GM12878 (cell line): ENCODE measurements around the gene PTGIS. TPM values are rescaled to one million over a fixed set of nuclear protein-coding genes. Genes with fewer than 3 reads are reported as not detected.

Experiments
- ATAC-seq: fragments of 200-7000 bp; cut with Tn5 transposase; 3 replicates; pipeline ENCODE4 v1.9.1; 2020; ENCODE audit warnings: mild to moderate bottlenecking, moderate library complexity
- BruUV-seq: library from RNA; stranded (reverse); fragments of 400-500 nt; replicated peaks from 2 replicates; lab custom pipeline; 2021; lab: Mats Ljungman, UMichigan
- CTCF ChIA-PET: fragments of 300-600 bp; sonication (Branson Sonifier 250); formaldehyde crosslinking; extraction: SDS; loops from one replicate; lab custom pipeline; 2021; ENCODE audit warnings: inconsistent platforms; lab: Yijun Ruan, JAX
- POLR2A ChIA-PET: fragments of 350-600 bp; formaldehyde crosslinking; extraction: SDS; loops from one replicate; lab custom pipeline; 2021; ENCODE audit warnings: inconsistent platforms; lab: Charles Lee
- RAD21 ChIA-PET: fragments of 300-600 bp; sonication (Branson Sonifier 250); formaldehyde crosslinking; loops from one replicate; lab custom pipeline; 2023; ENCODE audit warnings: antibody characterized with exemption; ENCODE audit not compliant: unreplicated experiment; lab: Charles Lee
- SMC1A ChIA-PET: fragments of 300-600 bp; sonication (Branson Sonifier 250); formaldehyde crosslinking; loops from one replicate; lab custom pipeline; 2023; ENCODE audit not compliant: unreplicated experiment, uncharacterized antibody; lab: Charles Lee
- DNase-seq: peaks from one replicate; pipeline ENCODE4 v3.0.0-alpha.2; 2011; ENCODE audit warnings: low read depth, low spot score
- FAIRE-seq: peaks from 3 replicates; lab custom pipeline; 2011; peaks lifted over from hg19 to GRCh38; lab: Jason Lieb, UNC
- H2AFZ ChIP-seq: 2 replicates; pipeline ENCODE4 v1.6.0; 2011; ENCODE audit warnings: low read depth, low read length, control low read depth; ENCODE audit not compliant: control insufficient read depth
- H3K27ac ChIP-seq: 2 replicates; pipeline ENCODE4 v1.5.1; 2011; ENCODE audit warnings: control low read depth; ENCODE audit not compliant: control insufficient read depth, insufficient read depth
- H3K27me3 ChIP-seq, 2 experiments: replicated peaks in 1 of 2; 2 replicates each; pipeline versions ENCODE4 v1.6.0 to v1.6.1; 2011; ENCODE audit warnings: low read length in 1 of 2; ENCODE audit not compliant: control insufficient read depth in 2 of 2, insufficient read depth in 2 of 2
- H3K36me3 ChIP-seq, 2 experiments: 2 replicates each; pipeline ENCODE4 v1.5.1; 2011; ENCODE audit warnings: low read length in 1 of 2; ENCODE audit not compliant: control insufficient read depth in 2 of 2, insufficient read depth in 2 of 2
- H3K4me1 ChIP-seq: 2 replicates; pipeline ENCODE4 v1.6.1; 2011; ENCODE audit warnings: mild to moderate bottlenecking, low read length, moderate library complexity, mixed read lengths; ENCODE audit not compliant: control insufficient read depth, insufficient read depth
- H3K4me2 ChIP-seq: 2 replicates; pipeline ENCODE4 v1.6.0; 2011; ENCODE audit warnings: control low read depth; ENCODE audit not compliant: control insufficient read depth, insufficient read depth
- H3K4me3 ChIP-seq: fragments of 200-600 bp; sonication (generic); 2 replicates; pipeline ENCODE4 v1.5.1; 2016
- H3K79me2 ChIP-seq: 2 replicates; pipeline ENCODE4 v1.6.0; 2011; ENCODE audit warnings: low read length; ENCODE audit not compliant: control insufficient read depth, insufficient read depth
- H3K9ac ChIP-seq: 2 replicates; pipeline ENCODE4 v1.8.0; 2011; ENCODE audit warnings: low read length, control low read depth, mixed read lengths; ENCODE audit not compliant: control insufficient read depth, insufficient read depth
- H3K9me3 ChIP-seq: replicated peaks from 3 replicates; pipeline ENCODE4 v1.5.1; 2011; ENCODE audit warnings: mild to moderate bottlenecking, low read length; ENCODE audit not compliant: control insufficient read depth, insufficient read depth
- H4K20me1 ChIP-seq: 2 replicates; pipeline ENCODE4 v1.6.0; 2011; ENCODE audit not compliant: control insufficient read depth, insufficient read depth
- EGR1 ChIP-seq, 2 experiments: IDR thresholded peaks; 1 replicate in 1 of 2; 2 replicates in 1 of 2; pipeline ENCODE4 v1.6.1; 2011 to 2012; ENCODE audit warnings: low read depth in 2 of 2, low read length in 2 of 2, borderline replicate concordance in 1 of 2, mild to moderate bottlenecking in 1 of 2, moderate library complexity in 1 of 2
- HDAC2 ChIP-seq: fragments of 200-600 bp; sonication (generic); IDR thresholded peaks from 2 replicates; pipeline ENCODE4 v1.6.1; 2017
- HDAC6 ChIP-seq: fragments of 200-600 bp; sonication (generic); IDR thresholded peaks from one replicate; pipeline ENCODE4 v1.8.0; 2017; ENCODE audit warnings: antibody characterized with exemption; ENCODE audit not compliant: unreplicated experiment
- PAX8 ChIP-seq: fragments of 450-650 bp; IDR thresholded peaks from 2 replicates; pipeline ENCODE4 v1.6.1; 2017; ENCODE audit warnings: mild to moderate bottlenecking, moderate library complexity
- RAD51 ChIP-seq: fragments of 450-650 bp; IDR thresholded peaks from 2 replicates; pipeline ENCODE4 v1.6.1; 2016; ENCODE audit warnings: moderate library complexity, mild to moderate bottlenecking, inconsistent platforms
- SMAD1 ChIP-seq: fragments of 450-650 bp; IDR thresholded peaks from 2 replicates; pipeline ENCODE4 v1.6.1; 2018; ENCODE audit warnings: mild to moderate bottlenecking, low read depth; ENCODE audit not compliant: partially characterized antibody
- SREBF1 ChIP-seq: IDR thresholded peaks from 2 replicates; pipeline ENCODE4 v1.6.1; 2012; ENCODE audit warnings: mild to moderate bottlenecking, low read length
- YY1 ChIP-seq: IDR thresholded peaks from 2 replicates; pipeline ENCODE4 v1.6.1; 2011; ENCODE audit warnings: low read depth, mild to moderate bottlenecking, low read length
- WGBS: methylation state at CpG from one replicate; pipeline ENCODE4 v1.1.6; 2016; ENCODE audit warnings: low lambda C conversion rate; ENCODE audit not compliant: insufficient replicate concordance, insufficient coverage; ENCODE audit errors: missing lambda C conversion rate; 5-methylcytosine and 5-hydroxymethylcytosine counted together
- in situ Hi-C: fragments of 300-500 bp; cut with MboI; formaldehyde crosslinking; loops from 9 replicates; pipeline ENCODE4 v1.14.3; 2018; ENCODE audit warnings: mixed read lengths
- intact Hi-C: fragments of 100-400 bp; cut with micrococcal nuclease; formaldehyde crosslinking; loops from one replicate; pipeline ENCODE4 v1.14.2; 2022; ENCODE audit not compliant: unreplicated experiment
- polyA plus RNA-seq, 11 experiments: library from polyadenylated mRNA; depleted of rRNA in 4 of 11; unstranded in 6 of 11; stranded (reverse) in 5 of 11; fragments of >200 nt; fragmentation: Nextera tagmentation in 4 of 11; fragmentation: Illumina TruSeq in 1 of 11; extraction: Ambion mirVana in 4 of 11; extraction: Trizol in 1 of 11; gene quantifications; 1 replicate in 1 of 11; 2 replicates in 10 of 11; pipeline versions ENCODE4 v1.2.1 to v1.2.3, GENCODE V29; 2011 to 2016; ENCODE audit warnings: inconsistent platforms in 2 of 11, missing spikeins in 2 of 11, low read depth in 1 of 11
- total RNA-seq, 4 experiments: library from RNA; depleted of rRNA in 3 of 4; stranded (reverse); fragments of >200 nt in 3 of 4; fragmentation: Illumina TruSeq in 1 of 4; extraction: Trizol in 1 of 4; gene quantifications; 2 replicates each; pipeline versions ENCODE4 v1.2.1 to v1.2.3, GENCODE V29; 2013 to 2021
- TF ChIP-seq, protein P1 (sequence below): IDR thresholded peaks from 2 replicates; pipeline ENCODE4 v1.6.1; 2012; ENCODE audit warnings: improper control_type of control experiment, low read depth, low read length; ENCODE audit not compliant: insufficient replicate concordance

Gene PTGIS
- total and polyA plus RNA-seq, 10 of the 15 experiments (the other 5 are each of a cell fraction or from before 2014, with no cell fraction given): 0.10 TPM; not detected in 9

DNA sequence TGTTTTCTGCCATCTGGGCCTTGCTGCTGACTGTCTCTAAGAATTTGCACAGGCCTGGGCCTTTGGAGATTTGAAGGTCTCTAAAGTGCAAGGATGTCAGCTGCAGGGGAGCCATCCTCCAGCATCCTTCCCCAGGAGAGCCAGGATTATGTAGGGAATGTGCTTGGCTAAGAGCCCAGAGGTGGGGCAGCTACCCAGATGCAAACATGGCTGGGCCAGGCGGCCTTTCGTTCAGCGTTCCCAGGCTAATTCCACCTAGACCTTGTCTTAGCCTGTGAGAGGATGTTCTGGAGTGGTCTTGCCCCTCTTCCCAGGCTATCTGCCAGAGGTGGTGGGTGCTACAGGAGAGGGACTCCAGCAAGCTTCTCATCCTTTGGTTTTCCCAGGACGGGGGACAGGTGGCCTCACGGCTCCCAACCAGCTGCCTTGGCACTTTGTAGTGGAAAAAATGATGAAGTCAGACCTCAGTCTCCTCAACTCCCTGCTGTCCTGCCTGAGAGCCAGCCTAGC lies 7.7 kb upstream of the PTGIS start:
- in situ Hi-C loops (no loop called here), intact Hi-C loops (no loop called here)
- ChIA-PET CTCF (no interaction called here), RAD21 (no interaction called here), SMC1A (no interaction called here), POLR2A (no interaction called here)
- Histone ChIP-seq H4K20me1 (no peaks in the 10 kb centered on the region), H3K9me3 (no peaks in the 10 kb centered on the region), H3K9ac (no peak overlapping the region), H3K4me1 (peaks cover 4% of the 10 kb centered on the region), H3K4me2 (no peak overlapping the region), H3K36me3 (no peaks in the 10 kb centered on the region), H3K27me3 (peaks cover 2 to 3% of the 10 kb centered on the region in 2 experiments; a peak in 2 of 4 replicates), H3K27ac (no peak overlapping the region), H2AFZ (no peak overlapping the region), H3K79me2 (no peaks in the 10 kb centered on the region), H3K4me3 (no peak overlapping the region)
- TF ChIP-seq PAX8 (no peak), SREBF1 (no peak), YY1 (no peak), HDAC6 (no peak), RAD51 (no peak), SMAD1 (no peak), HDAC2 (no peak), EGR1 (IDR thresholded peaks at IDR 0.05; ENCODE audit: borderline replicate concordance in 1 of 2, low read depth in 2 of 2, low read length in 2 of 2) (no peak)
- TF ChIP-seq, protein P1, sequence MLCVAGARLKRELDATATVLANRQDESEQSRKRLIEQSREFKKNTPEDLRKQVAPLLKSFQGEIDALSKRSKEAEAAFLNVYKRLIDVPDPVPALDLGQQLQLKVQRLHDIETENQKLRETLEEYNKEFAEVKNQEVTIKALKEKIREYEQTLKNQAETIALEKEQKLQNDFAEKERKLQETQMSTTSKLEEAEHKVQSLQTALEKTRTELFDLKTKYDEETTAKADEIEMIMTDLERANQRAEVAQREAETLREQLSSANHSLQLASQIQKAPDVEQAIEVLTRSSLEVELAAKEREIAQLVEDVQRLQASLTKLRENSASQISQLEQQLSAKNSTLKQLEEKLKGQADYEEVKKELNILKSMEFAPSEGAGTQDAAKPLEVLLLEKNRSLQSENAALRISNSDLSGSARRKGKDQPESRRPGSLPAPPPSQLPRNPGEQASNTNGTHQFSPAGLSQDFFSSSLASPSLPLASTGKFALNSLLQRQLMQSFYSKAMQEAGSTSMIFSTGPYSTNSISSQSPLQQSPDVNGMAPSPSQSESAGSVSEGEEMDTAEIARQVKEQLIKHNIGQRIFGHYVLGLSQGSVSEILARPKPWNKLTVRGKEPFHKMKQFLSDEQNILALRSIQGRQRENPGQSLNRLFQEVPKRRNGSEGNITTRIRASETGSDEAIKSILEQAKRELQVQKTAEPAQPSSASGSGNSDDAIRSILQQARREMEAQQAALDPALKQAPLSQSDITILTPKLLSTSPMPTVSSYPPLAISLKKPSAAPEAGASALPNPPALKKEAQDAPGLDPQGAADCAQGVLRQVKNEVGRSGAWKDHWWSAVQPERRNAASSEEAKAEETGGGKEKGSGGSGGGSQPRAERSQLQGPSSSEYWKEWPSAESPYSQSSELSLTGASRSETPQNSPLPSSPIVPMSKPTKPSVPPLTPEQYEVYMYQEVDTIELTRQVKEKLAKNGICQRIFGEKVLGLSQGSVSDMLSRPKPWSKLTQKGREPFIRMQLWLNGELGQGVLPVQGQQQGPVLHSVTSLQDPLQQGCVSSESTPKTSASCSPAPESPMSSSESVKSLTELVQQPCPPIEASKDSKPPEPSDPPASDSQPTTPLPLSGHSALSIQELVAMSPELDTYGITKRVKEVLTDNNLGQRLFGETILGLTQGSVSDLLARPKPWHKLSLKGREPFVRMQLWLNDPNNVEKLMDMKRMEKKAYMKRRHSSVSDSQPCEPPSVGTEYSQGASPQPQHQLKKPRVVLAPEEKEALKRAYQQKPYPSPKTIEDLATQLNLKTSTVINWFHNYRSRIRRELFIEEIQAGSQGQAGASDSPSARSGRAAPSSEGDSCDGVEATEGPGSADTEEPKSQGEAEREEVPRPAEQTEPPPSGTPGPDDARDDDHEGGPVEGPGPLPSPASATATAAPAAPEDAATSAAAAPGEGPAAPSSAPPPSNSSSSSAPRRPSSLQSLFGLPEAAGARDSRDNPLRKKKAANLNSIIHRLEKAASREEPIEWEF: no peak
- 37% methylated on average over 5 of the region's 5 CpGs for WGBS
- ATAC-seq: no peak
- no peak for FAIRE-seq
- BruUV-seq: no TSS peak
- no peak for DNase-seq
